ENCODE data around the gene PPP1R8.
"Not testable (repeated sequence)": the region's sequence is repeated elsewhere in the genome, so short reads cannot be mapped to it uniquely, and the experiment has no call there.

Gene PPP1R8

GRCh38 chr1:27811741-27812500, 18.7 kb upstream of the PPP1R8 start:
- ChIA-PET POLR2A (ENCODE audit: low non-redundant PET) (no interaction called here), CTCF (interaction anchor here (0.6 kb wide), 1 partner anchor 11 kb away, joined by 3 read pairs; no protein-coding TSS in a partner anchor)
- no peak for TF ChIP-seq CTCF (conservative IDR thresholded peaks at IDR 0.05; ENCODE audit: low read depth)
- no peak overlapping the region for H3K27ac ChIP-seq
- DNase-seq (ENCODE audit: low spot score): no peak

GRCh38 chr1:27816921-27817630, 13.5 kb upstream of the PPP1R8 start:
- no peak for TF ChIP-seq CTCF (conservative IDR thresholded peaks at IDR 0.05; ENCODE audit: low read depth)
- POLR2A ChIA-PET (ENCODE audit: low non-redundant PET): no interaction called here

GRCh38 chr1:27821761-27822315, 8.7 kb upstream of the PPP1R8 start:
- TF ChIP-seq CTCF (conservative IDR thresholded peaks at IDR 0.05; ENCODE audit: low read depth): no peak
- no peak for DNase-seq (ENCODE audit: low spot score)
- POLR2A ChIA-PET (ENCODE audit: low non-redundant PET): no interaction called here
- no peak overlapping the region for H3K27ac ChIP-seq
- CTCF ChIA-PET: no interaction called here

More at GRCh38 chr1:27816921-27817630, 13.5 kb upstream of the PPP1R8 start:
- DNase-seq (ENCODE audit: low spot score): no peak
- H3K27ac ChIP-seq: no peak overlapping the region
- CTCF ChIA-PET: interaction anchor here (0.6 to 0.7 kb wide), 2 partner anchors 10 to 41 kb away, joined by 3 to 4 read pairs; no protein-coding TSS in a partner anchor

- POLR2A ChIA-PET (ENCODE audit: low non-redundant PET): no interaction called here
- no peak for TF ChIP-seq CTCF (conservative IDR thresholded peaks at IDR 0.05; ENCODE audit: low read depth)
- no peak overlapping the region for H3K27ac ChIP-seq
- DNase-seq (ENCODE audit: low spot score): no peak
- CTCF ChIA-PET: interaction anchor here (0.6 kb wide), 1 partner anchor 928 kb away, joined by 5 read pairs; no protein-coding TSS in a partner anchor
Observed at GRCh38 chr1:27823784-27824183, 6.8 kb upstream of the PPP1R8 start.

GRCh38 chr1:27824411-27824810, 6.2 kb upstream of the PPP1R8 start:
- DNase-seq (ENCODE audit: low spot score): no peak
- no peak overlapping the region for H3K27ac ChIP-seq
- ChIA-PET CTCF (interaction anchor here (0.6 kb wide), 1 partner anchor 928 kb away, joined by 5 read pairs; no protein-coding TSS in a partner anchor), POLR2A (ENCODE audit: low non-redundant PET) (no interaction called here)
- no peak for TF ChIP-seq CTCF (conservative IDR thresholded peaks at IDR 0.05; ENCODE audit: low read depth)

GRCh38 chr1:27829339-27829960, 1.1 kb upstream of the PPP1R8 start:
- POLR2A ChIA-PET (ENCODE audit: low non-redundant PET); H3K27ac ChIP-seq; CTCF ChIA-PET; DNase-seq (ENCODE audit: low spot score): not testable (repeated sequence)
